ENCODE data around the gene ARFGAP2. TPM values are rescaled to one million over a fixed set of nuclear protein-coding genes. Genes with fewer than 3 reads are reported as not detected.

The ARFGAP2 gene
- total RNA-seq, 1 donor from 2014 or later = 91.8 TPM

Other genes with a start within 250 kb of the ARFGAP2 start
- 39.1 TPM for gene CSTPP1, start 240.1 kb downstream of the ARFGAP2 start, total RNA-seq
- gene PACSIN3, start 9.6 kb upstream of the ARFGAP2 start, total RNA-seq = 34.4 TPM
- 22.7 TPM for gene DDB2, start 38.1 kb upstream of the ARFGAP2 start, total RNA-seq
- gene ACP2, start 71.9 kb upstream of the ARFGAP2 start, total RNA-seq = 48.5 TPM
- gene NR1H3, start 81.1 kb upstream of the ARFGAP2 start, total RNA-seq = 33.5 TPM
- gene MADD, start 93.3 kb upstream of the ARFGAP2 start, total RNA-seq = 57.1 TPM
- not detected for gene MYBPC3, start 175.8 kb upstream of the ARFGAP2 start, total RNA-seq
- 35.3 TPM for gene SPI1, start 201.7 kb upstream of the ARFGAP2 start, total RNA-seq
- 58.6 TPM for gene SLC39A13, start 231.7 kb upstream of the ARFGAP2 start, total RNA-seq
- gene PSMC3, start 249.6 kb upstream of the ARFGAP2 start, total RNA-seq = 80.5 TPM

Data from mucosa of gallbladder (tissue), 1 donor.